Measurements from ENCODE around the gene MAGI3. TPM values are rescaled to one million over a fixed set of nuclear protein-coding genes. Genes with fewer than 3 reads are reported as not detected.

Gene MAGI3
- total and polyA plus RNA-seq, 3 donors from 2014 or later: 15.8 to 18.9 (median 18.8) TPM

- no peaks in the 10 kb centered on the region for H3K27me3 ChIP-seq
- DNase-seq: no peak
- WGBS, 2 donors: 94 to 96% methylated on average over 5 of the region's 5 CpGs
- no peaks in the 10 kb centered on the region for H3K9me3 ChIP-seq
- no peak for TF ChIP-seq POLR2A (IDR thresholded peaks at IDR 0.05)
- TF ChIP-seq, protein P1, sequence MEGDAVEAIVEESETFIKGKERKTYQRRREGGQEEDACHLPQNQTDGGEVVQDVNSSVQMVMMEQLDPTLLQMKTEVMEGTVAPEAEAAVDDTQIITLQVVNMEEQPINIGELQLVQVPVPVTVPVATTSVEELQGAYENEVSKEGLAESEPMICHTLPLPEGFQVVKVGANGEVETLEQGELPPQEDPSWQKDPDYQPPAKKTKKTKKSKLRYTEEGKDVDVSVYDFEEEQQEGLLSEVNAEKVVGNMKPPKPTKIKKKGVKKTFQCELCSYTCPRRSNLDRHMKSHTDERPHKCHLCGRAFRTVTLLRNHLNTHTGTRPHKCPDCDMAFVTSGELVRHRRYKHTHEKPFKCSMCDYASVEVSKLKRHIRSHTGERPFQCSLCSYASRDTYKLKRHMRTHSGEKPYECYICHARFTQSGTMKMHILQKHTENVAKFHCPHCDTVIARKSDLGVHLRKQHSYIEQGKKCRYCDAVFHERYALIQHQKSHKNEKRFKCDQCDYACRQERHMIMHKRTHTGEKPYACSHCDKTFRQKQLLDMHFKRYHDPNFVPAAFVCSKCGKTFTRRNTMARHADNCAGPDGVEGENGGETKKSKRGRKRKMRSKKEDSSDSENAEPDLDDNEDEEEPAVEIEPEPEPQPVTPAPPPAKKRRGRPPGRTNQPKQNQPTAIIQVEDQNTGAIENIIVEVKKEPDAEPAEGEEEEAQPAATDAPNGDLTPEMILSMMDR (IDR thresholded peaks at IDR 0.05): no peak
- no peaks in the 10 kb centered on the region for H3K36me3 ChIP-seq (ENCODE audit: low read depth, missing control alignments)
- no peak overlapping the region for H3K4me3 ChIP-seq
- no peak overlapping the region for H3K27ac ChIP-seq
- intact Hi-C loops (cut with DNase I; ENCODE audit: low total_unique reads): no loop called here
- no peaks in the 10 kb centered on the region for H3K4me1 ChIP-seq
These were observed 220.1 kb downstream of the MAGI3 start for GRCh38 chr1:113610372-113610771.

- H3K36me3 ChIP-seq (ENCODE audit: low read depth, missing control alignments): no peaks in the 10 kb centered on the region
- no peak overlapping the region for H3K4me3 ChIP-seq
- DNase-seq: no peak
- intact Hi-C loops (cut with DNase I; ENCODE audit: low total_unique reads): no loop called here
- no peaks in the 10 kb centered on the region for H3K4me1 ChIP-seq
- no peak overlapping the region for H3K27ac ChIP-seq
- no peaks in the 10 kb centered on the region for H3K9me3 ChIP-seq
- TF ChIP-seq, protein P1 (IDR thresholded peaks at IDR 0.05): no peak
- TF ChIP-seq POLR2A (IDR thresholded peaks at IDR 0.05): no peak
- H3K27me3 ChIP-seq: no peaks in the 10 kb centered on the region
These were observed 225.1 kb downstream of the MAGI3 start for GRCh38 chr1:113615425-113615824.

GRCh38 chr1:113616156-113616555 lies 225.8 kb downstream of the MAGI3 start:
- DNase-seq: no peak
- no peaks in the 10 kb centered on the region for H3K27me3 ChIP-seq
- no peaks in the 10 kb centered on the region for H3K36me3 ChIP-seq (ENCODE audit: low read depth, missing control alignments)
- WGBS, 2 donors: 45 to 53% methylated on average over 4 of the region's 4 CpGs
- intact Hi-C loops (cut with DNase I; ENCODE audit: low total_unique reads): no loop called here
- no peak overlapping the region for H3K4me3 ChIP-seq
- no peaks in the 10 kb centered on the region for H3K4me1 ChIP-seq
- H3K27ac ChIP-seq: no peak overlapping the region
- H3K9me3 ChIP-seq: no peaks in the 10 kb centered on the region
- TF ChIP-seq, protein P1 (IDR thresholded peaks at IDR 0.05): no peak
- TF ChIP-seq POLR2A (IDR thresholded peaks at IDR 0.05): no peak

DNA sequence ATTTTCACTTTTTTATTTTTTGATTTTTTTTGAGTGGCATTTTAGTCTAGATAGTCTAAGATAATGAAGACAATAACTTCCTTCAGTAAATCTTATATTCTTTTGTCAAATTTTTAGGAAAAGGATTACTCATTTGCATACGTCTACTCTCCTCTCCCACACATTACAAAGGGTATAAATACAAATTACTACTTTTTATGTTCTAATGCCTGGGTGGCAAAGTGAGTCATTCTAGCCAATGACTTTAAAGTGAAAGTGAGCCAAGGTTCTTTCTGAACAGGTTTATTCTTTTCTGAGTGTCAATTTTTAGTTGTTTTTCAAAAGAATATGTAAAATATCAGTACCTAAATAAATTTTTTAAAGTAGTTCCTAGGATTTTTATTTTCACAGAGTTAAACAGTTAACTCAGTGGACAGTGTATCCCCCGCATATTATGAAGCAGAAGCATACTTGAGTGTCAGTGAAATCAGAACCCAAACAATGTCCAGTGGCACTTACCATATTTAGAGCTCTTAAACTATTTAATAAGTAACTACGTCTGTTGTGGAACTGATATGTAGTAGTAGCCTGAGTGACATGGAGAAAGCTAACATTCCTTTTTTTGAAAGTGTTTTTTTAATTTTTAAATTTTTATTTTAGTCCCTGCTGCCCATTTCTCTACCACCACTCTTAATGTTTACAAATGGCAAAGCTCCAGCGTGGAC lies 227.3 kb downstream of the MAGI3 start:
- no peaks in the 10 kb centered on the region for H3K9me3 ChIP-seq

More for the DNA sequence above, 227.3 kb downstream of the MAGI3 start:
- no peaks in the 10 kb centered on the region for H3K27me3 ChIP-seq
- no peak overlapping the region for H3K27ac ChIP-seq
- H3K4me1 ChIP-seq: no peaks in the 10 kb centered on the region
- no peak for DNase-seq
- WGBS, 2 donors: 73 to 93% methylated on average over 4 of the region's 4 CpGs
- no peaks in the 10 kb centered on the region for H3K36me3 ChIP-seq (ENCODE audit: low read depth, missing control alignments)
- H3K4me3 ChIP-seq: no peak overlapping the region
- intact Hi-C loops (cut with DNase I; ENCODE audit: low total_unique reads): no loop called here
- TF ChIP-seq, protein P1 (IDR thresholded peaks at IDR 0.05): no peak
- TF ChIP-seq POLR2A (IDR thresholded peaks at IDR 0.05): no peak
